HepG2 (cell line): ENCODE data around the gene IPO9. TPM values are rescaled to one million over a fixed set of nuclear protein-coding genes. Genes with fewer than 3 reads are reported as not detected.

Experiments
- CBX1 ChIP-seq: IDR thresholded peaks from one replicate; pipeline ENCODE4 v1.6.1; 2016; ENCODE audit warnings: antibody characterized with exemption, low read depth
- CCDC6 ChIP-seq: sonication (generic); formaldehyde crosslinking; IDR thresholded peaks from 2 replicates; pipeline ENCODE4 v1.8.1; 2022; ENCODE audit warnings: mild to moderate bottlenecking, missing genetic modification reagents, moderate library complexity
- JUND ChIP-seq: sonication (generic); formaldehyde crosslinking; IDR thresholded peaks from 2 replicates; pipeline ENCODE4 v1.8.0; 2022; ENCODE audit warnings: mild to moderate bottlenecking, missing genetic modification reagents
- KDM3A ChIP-seq: IDR thresholded peaks from 2 replicates; pipeline ENCODE4 v1.6.1; 2018; ENCODE audit warnings: low read depth, missing compliant biosample characterization
- KLF15 ChIP-seq: sonication (generic); formaldehyde crosslinking; IDR thresholded peaks from 2 replicates; pipeline ENCODE4 v1.8.1; 2023; ENCODE audit warnings: borderline replicate concordance, mild to moderate bottlenecking, inconsistent platforms, missing genetic modification reagents, mixed read lengths
- ZNF501 ChIP-seq: sonication (generic); formaldehyde crosslinking; IDR thresholded peaks from 2 replicates; pipeline ENCODE4 v1.5.1; 2020; ENCODE audit warnings: mild to moderate bottlenecking, moderate library complexity, missing genetic modification reagents
- polyA plus RNA-seq, 8 experiments: library from polyadenylated mRNA; depleted of rRNA in 3 of 8; stranded (reverse) in 7 of 8; unstranded in 1 of 8; fragments of >200 nt; fragmentation: Illumina TruSeq in 4 of 8; extraction: Trizol in 4 of 8; gene quantifications; 2 replicates each; pipeline versions ENCODE4 v1.2.1 to v1.2.3, GENCODE V29; 2011 to 2016; ENCODE audit warnings: low read depth in 4 of 8, missing spikeins in 1 of 8, mixed read lengths in 1 of 8; ENCODE audit not compliant: insufficient read depth in 1 of 8
- total RNA-seq, 5 experiments: library from RNA; depleted of rRNA; stranded (reverse); fragments of >200 nt; fragmentation: Illumina TruSeq; extraction: Trizol; gene quantifications; 2 replicates each; pipeline ENCODE4 v1.2.3, GENCODE V29; 2016; ENCODE audit warnings: low read depth in 1 of 5
- TF ChIP-seq, protein P1 (sequence below): fragments of 450-650 bp; IDR thresholded peaks from 2 replicates; pipeline ENCODE4 v1.6.1; 2017; ENCODE audit warnings: mild to moderate bottlenecking
- TF ChIP-seq, protein P2 (sequence below): IDR thresholded peaks from 2 replicates; pipeline ENCODE4 v1.6.1; 2016; ENCODE audit warnings: low read depth, control low read depth
- TF ChIP-seq, protein P3 (sequence below): sonication (generic); formaldehyde crosslinking; IDR thresholded peaks from 2 replicates; pipeline ENCODE4 v1.4.0; 2020; ENCODE audit warnings: mild to moderate bottlenecking, missing genetic modification reagents
- TF ChIP-seq, protein P4 (sequence below): sonication (generic); formaldehyde crosslinking; IDR thresholded peaks from 2 replicates; pipeline ENCODE4 v1.8.1; 2023; ENCODE audit warnings: mild to moderate bottlenecking, inconsistent platforms, moderate library complexity, missing genetic modification reagents, borderline replicate concordance
- TF ChIP-seq, protein P5 (sequence below): sonication (generic); formaldehyde crosslinking; IDR thresholded peaks from 2 replicates; pipeline ENCODE4 v1.9.0; 2021; ENCODE audit warnings: missing genetic modification reagents, mild to moderate bottlenecking, borderline replicate concordance

IPO9 gene
- total and polyA plus RNA-seq, 2 of the 13 experiments (the other 11 are each of a cell fraction or from before 2014, with no cell fraction given): 31.0 to 34.8 TPM

DNA sequence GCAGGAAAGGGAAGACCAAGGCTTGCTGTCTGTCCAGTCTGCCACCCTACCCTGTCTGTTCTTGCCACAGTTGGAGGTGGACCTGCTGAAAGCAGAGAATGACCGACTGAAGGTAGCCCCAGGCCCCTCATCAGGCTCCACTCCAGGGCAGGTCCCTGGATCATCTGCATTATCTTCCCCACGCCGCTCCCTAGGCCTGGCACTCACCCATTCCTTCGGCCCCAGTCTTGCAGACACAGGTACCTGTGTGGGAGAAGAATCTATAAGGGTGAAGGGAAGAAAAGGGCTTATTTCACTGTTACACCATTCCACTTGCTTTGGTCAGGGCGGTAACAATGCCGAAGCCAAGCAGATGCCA lies 20.3 kb upstream of the IPO9 start (continued):
- TF ChIP-seq, protein P1, sequence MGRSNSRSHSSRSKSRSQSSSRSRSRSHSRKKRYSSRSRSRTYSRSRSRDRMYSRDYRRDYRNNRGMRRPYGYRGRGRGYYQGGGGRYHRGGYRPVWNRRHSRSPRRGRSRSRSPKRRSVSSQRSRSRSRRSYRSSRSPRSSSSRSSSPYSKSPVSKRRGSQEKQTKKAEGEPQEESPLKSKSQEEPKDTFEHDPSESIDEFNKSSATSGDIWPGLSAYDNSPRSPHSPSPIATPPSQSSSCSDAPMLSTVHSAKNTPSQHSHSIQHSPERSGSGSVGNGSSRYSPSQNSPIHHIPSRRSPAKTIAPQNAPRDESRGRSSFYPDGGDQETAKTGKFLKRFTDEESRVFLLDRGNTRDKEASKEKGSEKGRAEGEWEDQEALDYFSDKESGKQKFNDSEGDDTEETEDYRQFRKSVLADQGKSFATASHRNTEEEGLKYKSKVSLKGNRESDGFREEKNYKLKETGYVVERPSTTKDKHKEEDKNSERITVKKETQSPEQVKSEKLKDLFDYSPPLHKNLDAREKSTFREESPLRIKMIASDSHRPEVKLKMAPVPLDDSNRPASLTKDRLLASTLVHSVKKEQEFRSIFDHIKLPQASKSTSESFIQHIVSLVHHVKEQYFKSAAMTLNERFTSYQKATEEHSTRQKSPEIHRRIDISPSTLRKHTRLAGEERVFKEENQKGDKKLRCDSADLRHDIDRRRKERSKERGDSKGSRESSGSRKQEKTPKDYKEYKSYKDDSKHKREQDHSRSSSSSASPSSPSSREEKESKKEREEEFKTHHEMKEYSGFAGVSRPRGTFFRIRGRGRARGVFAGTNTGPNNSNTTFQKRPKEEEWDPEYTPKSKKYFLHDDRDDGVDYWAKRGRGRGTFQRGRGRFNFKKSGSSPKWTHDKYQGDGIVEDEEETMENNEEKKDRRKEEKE: no peak
- TF ChIP-seq JUND (CRISPR knock-in tag): no peak
- no peak for TF ChIP-seq CBX1
- TF ChIP-seq, protein P2, sequence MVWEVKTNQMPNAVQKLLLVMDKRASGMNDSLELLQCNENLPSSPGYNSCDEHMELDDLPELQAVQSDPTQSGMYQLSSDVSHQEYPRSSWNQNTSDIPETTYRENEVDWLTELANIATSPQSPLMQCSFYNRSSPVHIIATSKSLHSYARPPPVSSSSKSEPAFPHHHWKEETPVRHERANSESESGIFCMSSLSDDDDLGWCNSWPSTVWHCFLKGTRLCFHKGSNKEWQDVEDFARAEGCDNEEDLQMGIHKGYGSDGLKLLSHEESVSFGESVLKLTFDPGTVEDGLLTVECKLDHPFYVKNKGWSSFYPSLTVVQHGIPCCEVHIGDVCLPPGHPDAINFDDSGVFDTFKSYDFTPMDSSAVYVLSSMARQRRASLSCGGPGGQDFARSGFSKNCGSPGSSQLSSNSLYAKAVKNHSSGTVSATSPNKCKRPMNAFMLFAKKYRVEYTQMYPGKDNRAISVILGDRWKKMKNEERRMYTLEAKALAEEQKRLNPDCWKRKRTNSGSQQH (CRISPR knock-in tag): no peak
- TF ChIP-seq KDM3A (CRISPR knock-in tag): no peak
- TF ChIP-seq ZNF501 (CRISPR knock-in tag): no peak
- TF ChIP-seq, protein P3, sequence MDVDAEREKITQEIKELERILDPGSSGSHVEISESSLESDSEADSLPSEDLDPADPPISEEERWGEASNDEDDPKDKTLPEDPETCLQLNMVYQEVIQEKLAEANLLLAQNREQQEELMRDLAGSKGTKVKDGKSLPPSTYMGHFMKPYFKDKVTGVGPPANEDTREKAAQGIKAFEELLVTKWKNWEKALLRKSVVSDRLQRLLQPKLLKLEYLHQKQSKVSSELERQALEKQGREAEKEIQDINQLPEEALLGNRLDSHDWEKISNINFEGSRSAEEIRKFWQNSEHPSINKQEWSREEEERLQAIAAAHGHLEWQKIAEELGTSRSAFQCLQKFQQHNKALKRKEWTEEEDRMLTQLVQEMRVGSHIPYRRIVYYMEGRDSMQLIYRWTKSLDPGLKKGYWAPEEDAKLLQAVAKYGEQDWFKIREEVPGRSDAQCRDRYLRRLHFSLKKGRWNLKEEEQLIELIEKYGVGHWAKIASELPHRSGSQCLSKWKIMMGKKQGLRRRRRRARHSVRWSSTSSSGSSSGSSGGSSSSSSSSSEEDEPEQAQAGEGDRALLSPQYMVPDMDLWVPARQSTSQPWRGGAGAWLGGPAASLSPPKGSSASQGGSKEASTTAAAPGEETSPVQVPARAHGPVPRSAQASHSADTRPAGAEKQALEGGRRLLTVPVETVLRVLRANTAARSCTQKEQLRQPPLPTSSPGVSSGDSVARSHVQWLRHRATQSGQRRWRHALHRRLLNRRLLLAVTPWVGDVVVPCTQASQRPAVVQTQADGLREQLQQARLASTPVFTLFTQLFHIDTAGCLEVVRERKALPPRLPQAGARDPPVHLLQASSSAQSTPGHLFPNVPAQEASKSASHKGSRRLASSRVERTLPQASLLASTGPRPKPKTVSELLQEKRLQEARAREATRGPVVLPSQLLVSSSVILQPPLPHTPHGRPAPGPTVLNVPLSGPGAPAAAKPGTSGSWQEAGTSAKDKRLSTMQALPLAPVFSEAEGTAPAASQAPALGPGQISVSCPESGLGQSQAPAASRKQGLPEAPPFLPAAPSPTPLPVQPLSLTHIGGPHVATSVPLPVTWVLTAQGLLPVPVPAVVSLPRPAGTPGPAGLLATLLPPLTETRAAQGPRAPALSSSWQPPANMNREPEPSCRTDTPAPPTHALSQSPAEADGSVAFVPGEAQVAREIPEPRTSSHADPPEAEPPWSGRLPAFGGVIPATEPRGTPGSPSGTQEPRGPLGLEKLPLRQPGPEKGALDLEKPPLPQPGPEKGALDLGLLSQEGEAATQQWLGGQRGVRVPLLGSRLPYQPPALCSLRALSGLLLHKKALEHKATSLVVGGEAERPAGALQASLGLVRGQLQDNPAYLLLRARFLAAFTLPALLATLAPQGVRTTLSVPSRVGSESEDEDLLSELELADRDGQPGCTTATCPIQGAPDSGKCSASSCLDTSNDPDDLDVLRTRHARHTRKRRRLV (CRISPR knock-in tag): no peak
- TF ChIP-seq, protein P4, sequence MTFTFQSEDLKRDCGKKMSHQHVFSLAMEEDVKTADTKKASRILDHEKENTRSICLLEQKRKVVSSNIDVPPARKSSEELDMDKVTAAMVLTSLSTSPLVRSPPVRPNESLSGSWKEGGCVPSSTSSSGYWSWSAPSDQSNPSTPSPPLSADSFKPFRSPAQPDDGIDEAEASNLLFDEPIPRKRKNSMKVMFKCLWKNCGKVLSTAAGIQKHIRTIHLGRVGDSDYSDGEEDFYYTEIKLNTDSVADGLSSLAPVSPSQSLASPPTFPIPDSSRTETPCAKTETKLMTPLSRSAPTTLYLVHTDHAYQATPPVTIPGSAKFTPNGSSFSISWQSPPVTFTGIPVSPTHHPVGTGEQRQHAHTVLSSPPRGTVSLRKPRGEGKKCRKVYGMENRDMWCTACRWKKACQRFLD (CRISPR knock-in tag): no peak
- TF ChIP-seq, protein P5, sequence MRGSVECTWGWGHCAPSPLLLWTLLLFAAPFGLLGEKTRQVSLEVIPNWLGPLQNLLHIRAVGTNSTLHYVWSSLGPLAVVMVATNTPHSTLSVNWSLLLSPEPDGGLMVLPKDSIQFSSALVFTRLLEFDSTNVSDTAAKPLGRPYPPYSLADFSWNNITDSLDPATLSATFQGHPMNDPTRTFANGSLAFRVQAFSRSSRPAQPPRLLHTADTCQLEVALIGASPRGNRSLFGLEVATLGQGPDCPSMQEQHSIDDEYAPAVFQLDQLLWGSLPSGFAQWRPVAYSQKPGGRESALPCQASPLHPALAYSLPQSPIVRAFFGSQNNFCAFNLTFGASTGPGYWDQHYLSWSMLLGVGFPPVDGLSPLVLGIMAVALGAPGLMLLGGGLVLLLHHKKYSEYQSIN (CRISPR knock-in tag): no peak
- no peak for TF ChIP-seq KLF15
- no peak for TF ChIP-seq CCDC6 (CRISPR knock-in tag)
